Stimulated activated naive CD4-positive, alpha-beta T cell (primary cell): ENCODE results near the gene EP400.
A peak's percentile ranks its signal among the peaks of the same experiment; 100 is the strongest.
"Not testable (repeated sequence)": the region's sequence is repeated elsewhere in the genome, so short reads cannot be mapped to it uniquely, and the experiment has no call there.

Experiments used
- DNase-seq, 6 experiments: peaks; one replicate each; lab custom pipeline; 2025; lab: John Stamatoyannopoulos, UW

Gene EP400

DNA sequence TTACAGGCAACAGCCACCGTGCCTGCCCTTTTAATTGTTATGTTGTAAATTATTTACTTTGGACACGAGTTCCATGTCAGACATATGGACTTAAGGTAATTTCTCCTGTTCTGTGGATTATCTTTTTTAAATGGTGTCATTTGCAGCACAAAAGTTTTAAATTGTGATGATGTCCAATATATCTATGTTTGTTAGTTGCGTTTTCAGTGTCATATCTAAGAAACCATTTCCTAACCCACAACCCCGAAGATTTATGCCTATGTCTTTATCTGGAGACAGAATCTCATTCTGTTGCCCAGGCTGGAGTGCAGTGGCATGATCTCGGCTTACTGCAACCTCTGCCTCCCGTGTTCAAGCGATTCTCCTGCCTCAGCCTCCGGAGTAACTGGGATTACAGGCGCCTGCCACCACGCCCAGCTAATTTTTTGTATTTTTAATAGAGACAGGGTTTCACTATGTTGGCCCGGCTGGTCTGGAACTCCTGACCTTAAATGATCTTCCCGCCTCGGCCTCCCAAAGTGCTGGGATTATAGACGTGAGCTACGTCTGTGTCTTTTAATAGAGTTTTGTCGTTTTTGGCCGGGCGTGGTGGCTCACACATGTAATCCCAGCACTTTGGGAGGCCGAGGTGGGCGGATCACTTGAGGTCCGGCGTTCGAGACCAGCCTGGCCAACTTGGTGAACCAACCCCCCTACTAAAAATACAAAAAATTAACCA lies 870 bp upstream of the EP400 start:
- peak in 1 of 6 experiments; percentile 44 for DNase-seq

DNA sequence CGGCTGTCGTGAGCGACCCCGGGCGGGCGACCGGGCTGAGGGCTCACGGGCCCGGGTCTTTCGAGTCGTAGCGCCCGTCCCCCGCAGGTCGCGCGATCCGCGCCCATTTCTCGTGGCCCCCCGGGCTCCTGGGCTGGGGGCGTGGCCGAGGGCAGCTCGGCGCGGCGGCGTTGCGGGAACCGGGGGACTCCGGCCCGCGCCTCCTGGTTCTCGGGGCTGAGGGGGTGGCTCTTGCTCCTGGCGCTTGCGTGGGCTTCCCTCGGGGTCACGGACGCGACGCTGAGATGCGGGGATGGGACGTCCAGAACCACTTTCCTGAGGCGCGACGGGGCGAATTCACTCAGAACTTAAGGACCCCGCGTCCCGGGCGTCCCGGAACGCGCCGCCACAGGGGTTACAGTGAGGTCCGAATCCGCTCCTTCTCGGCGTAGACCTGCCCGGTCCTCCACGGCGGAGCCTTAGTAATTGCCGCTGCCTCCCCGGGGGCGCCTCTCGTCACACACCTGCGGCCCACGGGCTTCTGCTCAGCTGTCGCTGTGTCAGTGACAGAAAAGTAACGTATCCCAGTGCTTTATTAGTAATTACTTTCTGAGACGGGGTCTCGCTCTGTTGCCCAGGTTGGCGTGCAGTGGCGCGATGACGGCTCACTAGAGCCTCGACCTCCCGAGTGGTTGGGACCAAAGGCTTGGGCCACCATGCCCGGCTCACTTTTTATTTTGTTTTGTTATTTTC lies 606 bp downstream of the EP400 start:
- DNase-seq = peak in 4 of 6 experiments; percentile 27 to 52 (median 48)

- DNase-seq = not testable (repeated sequence)
Measured at GRCh38 chr12:131953810-131954209, 4.1 kb downstream of the EP400 start.

DNA sequence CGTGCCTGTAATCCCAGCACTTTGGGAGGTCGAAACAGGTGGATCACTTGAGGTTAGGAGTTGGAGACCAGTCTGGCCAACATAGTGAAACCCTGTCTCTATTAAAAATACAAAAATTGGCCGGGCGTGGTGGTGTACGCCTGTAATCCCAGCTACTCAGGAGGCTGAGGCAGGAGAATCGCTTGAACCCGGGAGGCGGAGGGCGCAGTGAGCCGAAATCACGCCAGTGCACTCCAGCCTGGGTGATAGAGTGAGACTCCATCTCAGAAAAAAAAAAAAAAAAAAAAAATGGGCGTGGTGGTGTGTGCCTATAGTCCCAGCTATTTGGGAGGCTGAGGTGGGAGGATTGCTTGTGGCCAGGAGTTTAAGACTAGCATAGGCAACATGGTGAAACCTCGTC lies 4.7 kb downstream of the EP400 start:
- DNase-seq = not testable (repeated sequence)

GRCh38 chr12:131959116-131959515 lies 9.4 kb downstream of the EP400 start:
- DNase-seq = no peak

- no peak for DNase-seq
Measured at GRCh38 chr12:131959641-131960589, 10.2 kb downstream of the EP400 start.

- not testable (repeated sequence) for DNase-seq
Measured at GRCh38 chr12:131960590-131961325, 11.0 kb downstream of the EP400 start.

DNA sequence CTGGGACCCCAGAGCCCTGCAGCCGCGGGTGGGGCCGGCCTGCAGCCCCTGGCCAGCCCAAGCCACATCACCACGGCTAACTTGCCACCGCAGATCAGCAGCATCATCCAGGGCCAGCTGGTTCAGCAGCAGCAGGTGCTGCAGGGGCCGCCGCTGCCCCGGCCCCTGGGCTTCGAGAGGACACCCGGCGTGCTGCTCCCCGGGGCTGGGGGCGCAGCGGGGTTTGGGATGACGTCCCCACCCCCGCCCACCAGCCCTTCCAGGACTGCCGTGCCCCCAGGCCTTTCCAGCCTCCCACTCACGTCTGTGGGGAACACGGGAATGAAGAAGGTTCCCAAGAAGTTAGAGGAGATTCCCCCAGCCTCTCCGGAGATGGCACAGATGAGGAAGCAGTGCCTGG lies 11.6 kb downstream of the EP400 start:
- DNase-seq = not testable (repeated sequence)

DNA sequence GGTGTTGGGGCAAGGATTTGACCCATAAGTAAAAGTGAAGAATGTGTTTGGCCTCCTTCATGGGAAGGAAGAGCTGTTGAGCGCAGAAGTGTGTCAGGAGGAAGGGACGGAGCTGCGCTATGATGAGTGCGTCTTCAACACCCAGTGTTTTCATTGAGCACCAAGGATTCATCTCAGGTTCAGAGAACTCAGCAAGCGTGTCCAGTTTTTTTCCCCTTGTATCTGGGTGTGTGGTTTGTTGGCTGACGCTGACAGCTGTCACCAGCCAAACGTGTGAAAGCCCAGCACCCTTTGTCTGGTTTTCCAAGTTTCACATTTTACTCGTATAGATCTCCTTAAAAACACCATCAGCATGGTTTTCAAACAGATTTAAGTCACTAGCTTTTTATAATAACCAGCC lies 12.3 kb downstream of the EP400 start:
- no peak for DNase-seq

- peak in 5 of 6 experiments; percentile 14 to 61 (median 56) for DNase-seq
Measured at GRCh38 chr12:131963381-131963780, 13.6 kb downstream of the EP400 start.

- no peak for DNase-seq
Measured at GRCh38 chr12:131965073-131965472, 15.3 kb downstream of the EP400 start.

GRCh38 chr12:131971226-131971625 lies 21.5 kb downstream of the EP400 start:
- no peak for DNase-seq

DNA sequence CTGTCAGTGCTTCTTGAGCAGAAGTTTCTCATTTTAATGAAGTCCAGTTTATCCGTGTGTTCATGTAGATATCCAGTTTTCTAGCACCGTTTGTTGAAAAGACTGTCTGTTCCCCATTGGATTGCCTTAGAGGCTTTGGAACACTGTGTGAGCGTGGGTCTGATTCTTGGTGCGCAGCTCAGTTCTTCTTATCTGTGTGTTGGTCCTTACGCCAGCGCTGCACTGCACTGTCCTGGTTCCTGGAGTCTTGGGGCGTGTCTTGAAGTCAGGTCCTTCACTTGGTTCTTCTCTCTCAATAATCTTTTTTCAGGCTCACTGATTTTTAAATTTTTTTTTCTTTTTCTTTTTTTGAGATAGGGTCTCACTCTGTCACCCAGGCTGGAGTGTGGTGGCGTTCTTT lies 25.5 kb downstream of the EP400 start:
- DNase-seq = no peak

DNA sequence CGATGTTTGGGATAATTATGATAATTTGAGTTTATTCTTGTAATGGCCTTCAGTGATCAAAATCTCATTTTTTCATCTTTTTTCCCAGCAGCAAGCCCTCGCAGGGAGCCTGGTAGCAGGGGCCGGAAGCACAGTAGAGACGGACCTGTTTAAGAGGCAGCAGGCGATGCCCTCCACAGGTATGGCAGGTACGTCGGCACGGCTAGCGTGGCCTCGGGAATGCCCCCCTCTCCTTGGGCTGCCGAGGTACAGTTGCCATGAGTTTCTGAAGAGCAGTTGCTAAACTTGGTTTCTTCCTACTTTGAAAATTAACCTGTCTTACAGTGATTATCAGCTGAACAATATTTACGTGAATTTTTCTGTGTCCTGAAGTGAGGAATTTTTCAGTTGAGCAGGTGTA lies 29.9 kb downstream of the EP400 start:
- DNase-seq = no peak

DNA sequence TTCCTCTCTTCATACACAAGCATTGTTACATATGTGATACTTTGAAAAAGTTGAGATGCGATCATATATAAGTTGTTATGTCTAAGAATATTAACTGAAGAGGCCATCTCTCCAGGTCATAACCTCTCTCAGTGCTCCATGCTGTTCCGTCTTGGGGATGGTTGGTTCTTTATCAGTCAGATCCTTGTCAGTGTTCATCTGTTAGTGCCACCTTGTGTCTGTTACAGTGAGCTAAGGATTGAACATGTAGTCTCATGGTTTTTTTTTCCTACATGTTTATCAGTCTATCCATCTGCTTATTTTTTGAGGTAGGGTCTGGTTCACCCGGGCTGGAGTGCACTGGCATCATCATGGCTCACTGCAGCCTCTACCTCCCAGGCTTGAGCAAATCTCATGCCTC lies 30.5 kb downstream of the EP400 start:
- no peak for DNase-seq

GRCh38 chr12:131981388-131981787 lies 31.6 kb downstream of the EP400 start:
- no peak for DNase-seq

DNA sequence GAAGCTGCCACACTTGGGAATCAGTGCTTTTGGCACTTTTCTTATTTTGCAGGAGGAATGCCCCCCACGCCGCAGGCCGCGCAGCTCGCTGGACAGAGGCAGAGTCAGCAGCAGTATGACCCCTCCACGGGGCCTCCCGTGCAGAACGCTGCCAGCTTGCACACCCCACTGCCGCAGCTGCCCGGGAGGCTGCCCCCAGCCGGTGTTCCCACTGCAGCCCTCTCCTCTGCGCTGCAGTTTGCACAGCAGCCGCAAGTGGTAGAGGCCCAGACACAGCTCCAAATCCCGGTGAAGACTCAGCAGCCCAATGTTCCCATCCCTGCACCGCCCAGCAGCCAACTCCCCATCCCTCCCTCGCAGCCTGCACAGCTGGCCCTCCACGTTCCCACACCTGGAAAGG lies 32.3 kb downstream of the EP400 start:
- no peak for DNase-seq

DNA sequence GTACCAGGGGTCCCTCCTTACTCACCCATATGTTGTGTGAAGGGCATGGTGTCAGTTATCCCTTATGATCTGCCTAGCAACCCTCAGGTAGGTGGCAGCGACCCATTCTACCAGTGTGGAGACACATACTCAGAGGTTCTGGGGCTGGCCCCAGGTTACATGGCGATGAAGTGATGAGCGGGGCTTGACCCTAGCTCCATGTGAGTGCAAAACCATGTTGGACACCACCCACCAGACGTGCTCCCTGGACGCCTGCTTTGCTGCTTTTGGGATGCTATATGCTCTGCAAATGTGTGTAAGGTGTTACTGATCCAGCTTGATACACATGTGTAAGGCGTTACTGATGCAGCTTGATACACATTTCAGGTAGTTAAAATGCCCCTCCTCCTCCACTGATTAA lies 33.3 kb downstream of the EP400 start:
- DNase-seq = no peak

DNA sequence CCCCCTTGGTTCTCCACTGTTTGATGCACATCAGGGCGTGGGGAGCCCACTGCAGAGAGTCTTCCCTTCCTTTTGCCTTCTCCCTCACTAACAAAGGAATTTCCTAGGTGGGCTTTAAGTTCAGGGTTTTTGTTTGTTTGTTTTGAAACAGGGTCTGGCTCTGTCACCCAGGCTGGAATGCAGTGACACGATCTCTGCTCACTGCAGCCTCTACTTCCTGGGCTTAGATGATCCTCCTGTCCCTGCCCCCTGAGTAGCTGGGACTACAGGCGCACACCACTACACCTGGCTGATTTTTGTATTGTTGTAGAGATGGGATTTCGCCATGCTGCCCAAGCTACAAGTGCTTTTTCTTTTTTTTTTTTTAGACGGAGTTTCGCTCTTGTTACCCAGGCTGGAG lies 33.8 kb downstream of the EP400 start:
- no peak for DNase-seq

DNA sequence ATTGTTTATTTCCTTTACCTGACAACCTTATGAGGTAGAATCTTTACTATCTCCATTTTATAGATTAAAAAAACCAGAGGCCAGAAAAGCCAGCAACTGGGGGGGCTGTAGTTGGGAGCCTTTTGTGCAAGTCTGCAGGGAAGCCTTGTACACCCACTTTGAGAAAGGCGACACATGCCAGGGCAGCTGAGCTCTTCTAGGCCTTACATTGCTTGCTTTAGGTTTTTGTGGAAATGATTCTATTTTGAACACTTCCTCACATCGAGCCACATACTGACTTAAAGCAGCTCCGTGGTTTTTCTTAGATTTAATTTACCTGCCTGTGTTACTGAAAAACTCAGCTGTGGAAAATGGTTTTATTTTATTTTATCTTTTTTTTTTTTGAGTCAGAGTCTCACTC lies 34.6 kb downstream of the EP400 start:
- DNase-seq = no peak

GRCh38 chr12:131985510-131985875 lies 35.8 kb downstream of the EP400 start:
- not testable (repeated sequence) for DNase-seq

GRCh38 chr12:131986361-131986760 lies 36.6 kb downstream of the EP400 start:
- DNase-seq = no peak
